GM19025 (cell line): ENCODE measurements around the gene CUX1.

Experiments used
- ATAC-seq: cut with Tn5 transposase; IDR thresholded peaks from one replicate; pipeline ENCODE4 v1.9.1; 2021; ENCODE audit warnings: mild to moderate bottlenecking, low read depth, moderate library complexity; ENCODE audit not compliant: unreplicated experiment

Gene CUX1

DNA sequence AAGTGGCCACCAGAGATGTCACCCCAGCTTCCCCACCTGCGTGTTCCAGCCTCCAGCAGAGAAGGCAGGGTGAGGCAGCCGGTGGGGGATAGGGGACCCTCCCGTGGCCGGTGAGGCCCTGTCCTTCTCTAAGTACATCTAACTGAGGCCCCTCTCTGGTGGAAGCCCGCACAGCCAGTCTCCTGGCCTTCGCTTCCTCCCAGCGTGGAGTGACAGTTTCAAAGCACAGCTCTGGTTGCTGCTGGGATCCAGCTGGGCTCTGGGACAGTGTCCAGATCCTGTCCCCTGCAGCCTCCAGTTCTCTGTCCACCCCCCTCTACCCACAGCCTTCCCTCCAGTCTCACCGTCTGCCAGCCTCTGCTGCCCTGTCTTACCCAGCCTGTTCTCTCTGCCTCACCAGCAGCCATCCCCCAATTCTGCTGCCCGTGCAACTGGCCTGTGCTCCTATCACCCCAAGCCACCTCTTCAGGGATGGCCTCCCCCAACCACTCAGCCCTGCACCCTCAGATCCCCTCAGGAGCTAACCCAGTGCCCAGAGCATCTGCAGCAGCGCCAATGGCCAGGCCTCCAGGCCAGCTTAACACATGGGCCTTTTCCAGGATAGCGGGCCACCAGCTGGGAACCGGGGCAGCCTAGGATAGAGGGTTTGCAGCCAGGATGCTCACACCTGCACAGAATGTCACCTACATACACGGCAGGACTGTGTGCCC, 452.9 kb downstream of the CUX1 start:
- no peak for ATAC-seq

DNA sequence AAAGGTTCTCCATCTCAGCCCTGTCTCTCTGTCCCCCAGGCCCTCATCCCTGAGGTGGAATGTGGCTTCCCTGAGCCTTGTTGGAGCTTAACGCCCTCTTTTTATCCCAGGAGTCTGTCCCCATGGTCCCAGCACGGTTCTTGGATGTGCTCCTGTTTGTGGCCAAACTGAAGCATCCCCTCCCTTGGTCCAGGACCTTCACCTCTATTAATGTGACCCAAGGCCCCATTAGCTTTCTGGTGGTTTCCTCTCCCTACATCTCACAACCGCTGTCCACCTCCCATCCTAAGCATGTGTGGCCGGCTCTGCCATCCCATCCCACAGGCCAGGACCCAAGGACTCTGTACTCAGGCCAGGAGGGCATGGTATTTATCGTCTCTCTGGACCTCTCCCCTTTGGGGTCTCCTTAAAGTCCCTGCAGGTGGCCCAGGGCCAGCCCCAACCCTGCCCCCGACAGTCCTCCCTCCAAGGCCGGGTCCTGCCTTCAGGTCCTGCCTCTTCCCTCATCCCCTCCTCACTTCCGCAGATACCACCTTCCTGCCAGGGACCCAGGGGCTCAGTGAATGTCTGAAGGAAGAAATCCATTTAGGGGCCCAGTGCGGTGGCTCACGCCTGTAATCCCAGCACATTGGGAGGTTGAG, 453.9 kb downstream of the CUX1 start:
- ATAC-seq, result no peak

DNA sequence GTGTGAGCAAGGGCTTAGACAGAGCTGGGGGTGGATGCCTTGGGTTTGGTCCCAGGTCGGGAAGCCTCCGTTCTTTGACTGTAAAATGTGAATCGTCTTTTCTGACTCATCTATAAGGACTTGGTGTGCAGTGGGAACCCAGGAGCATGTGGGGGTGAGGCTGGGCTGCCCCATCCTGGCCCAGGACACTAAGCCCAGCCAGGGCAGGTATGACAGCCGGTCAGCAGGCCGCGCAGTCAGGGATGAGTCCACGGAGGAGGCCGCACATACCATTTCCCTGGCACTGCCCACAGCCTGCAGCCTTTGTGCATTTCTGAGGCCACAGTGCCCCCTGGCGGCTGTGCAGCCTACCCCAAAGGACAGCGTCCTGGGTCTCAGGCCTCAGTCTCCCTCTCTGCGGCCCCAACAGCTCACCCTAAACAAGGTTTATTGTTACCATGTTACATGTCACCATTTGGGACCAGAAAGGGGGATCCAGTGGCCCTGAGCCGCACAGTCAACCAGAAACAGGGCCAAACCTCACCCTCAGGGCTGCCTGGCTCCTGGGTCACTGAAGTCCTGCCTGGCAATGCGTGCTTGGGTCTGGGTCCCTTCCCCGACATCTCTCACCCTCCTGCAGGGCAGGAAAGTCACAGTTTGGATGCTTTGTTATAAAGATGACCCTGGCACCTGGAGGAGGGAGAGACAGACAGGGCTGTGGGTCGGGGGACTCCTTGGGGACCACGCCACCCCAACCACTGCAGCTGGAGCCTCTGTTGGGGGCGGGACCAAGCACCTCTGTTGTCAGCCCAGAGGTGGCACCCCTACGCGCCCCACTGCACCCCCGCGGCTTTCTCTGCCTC, 454.9 kb downstream of the CUX1 start:
- ATAC-seq, result no peak

DNA sequence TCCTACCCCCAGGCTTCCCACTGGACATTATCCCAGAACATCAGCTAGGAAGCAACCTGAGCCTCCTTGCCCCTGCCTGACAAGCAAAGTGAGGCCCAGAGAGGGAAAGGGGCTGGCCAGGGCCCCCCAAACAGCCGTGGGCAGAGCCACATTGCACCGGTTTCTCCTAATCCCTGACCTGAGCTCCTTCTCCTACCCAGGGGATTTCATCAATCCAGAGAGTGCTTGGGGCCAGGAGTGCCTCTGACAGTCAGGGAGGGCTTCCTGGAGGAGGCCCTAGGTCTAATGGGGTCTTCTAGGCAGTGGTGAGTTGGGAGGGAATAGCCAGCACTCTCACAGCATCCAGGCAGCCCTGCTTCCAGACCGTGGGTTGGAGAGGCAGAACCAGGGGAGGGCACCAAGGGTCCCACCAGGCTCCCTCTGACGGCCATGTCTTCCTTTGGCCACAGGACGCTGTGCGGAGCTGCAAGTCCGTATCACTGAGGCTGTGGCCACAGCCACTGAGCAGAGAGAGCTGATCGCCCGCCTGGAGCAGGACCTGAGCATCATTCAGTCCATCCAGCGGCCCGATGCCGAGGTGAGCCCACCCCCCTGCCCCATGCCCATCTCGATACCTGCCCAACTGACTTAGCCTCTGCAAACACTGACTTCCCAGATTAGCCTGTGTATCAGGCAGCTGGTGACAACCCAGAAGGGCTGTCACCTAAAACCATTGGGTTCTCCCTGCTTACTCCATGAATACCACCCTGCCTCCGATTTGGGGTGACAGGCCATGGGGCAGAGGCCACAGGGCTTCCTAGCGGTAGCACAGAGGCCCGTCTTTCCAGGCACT, 455.7 kb downstream of the CUX1 start:
- no peak for ATAC-seq

DNA sequence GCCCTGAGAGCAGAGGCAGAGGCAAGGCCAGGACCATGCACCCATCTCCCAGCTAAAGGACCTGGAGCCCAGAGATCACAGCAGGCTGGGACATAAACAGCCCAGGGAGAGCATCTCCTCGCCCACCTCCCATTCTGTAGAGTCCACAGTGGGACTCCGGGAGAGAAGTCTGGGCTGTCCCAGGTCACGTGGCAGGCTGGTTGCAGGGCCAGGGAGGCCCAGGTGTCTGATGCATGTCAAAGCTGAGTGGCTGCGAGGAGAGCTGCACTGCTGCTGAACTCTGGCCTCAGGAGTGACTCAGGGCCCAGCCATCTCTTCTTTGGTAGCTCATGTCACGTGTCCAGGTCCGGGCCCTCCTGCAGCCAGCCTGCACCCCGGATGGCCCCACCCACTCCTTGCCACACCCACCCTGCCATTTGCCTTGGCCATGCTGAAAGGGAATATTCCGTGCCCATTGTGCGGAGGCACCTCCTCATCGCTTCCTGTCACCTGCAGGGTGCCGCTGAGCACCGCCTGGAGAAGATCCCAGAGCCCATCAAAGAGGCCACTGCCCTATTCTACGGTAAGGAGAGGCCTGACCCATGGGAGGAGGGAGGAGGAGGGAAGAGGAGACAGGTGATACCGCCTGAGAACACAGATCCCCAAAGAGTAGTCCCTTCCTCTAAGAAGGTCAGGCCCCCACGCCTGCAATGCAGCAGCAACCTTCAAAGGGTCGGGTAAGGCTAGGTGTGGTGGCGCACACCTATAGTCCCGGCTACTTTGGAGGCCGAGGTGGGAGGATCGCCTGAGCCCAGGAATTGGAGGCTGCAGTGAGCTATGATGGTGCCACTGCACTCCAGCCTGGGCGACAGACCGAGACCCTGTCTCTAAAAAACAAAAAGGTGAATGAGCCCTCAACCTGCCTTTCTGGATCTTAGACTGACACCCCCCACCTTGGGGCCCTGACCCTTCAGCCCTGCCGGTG, 456.6 kb downstream of the CUX1 start:
- no peak for ATAC-seq

DNA sequence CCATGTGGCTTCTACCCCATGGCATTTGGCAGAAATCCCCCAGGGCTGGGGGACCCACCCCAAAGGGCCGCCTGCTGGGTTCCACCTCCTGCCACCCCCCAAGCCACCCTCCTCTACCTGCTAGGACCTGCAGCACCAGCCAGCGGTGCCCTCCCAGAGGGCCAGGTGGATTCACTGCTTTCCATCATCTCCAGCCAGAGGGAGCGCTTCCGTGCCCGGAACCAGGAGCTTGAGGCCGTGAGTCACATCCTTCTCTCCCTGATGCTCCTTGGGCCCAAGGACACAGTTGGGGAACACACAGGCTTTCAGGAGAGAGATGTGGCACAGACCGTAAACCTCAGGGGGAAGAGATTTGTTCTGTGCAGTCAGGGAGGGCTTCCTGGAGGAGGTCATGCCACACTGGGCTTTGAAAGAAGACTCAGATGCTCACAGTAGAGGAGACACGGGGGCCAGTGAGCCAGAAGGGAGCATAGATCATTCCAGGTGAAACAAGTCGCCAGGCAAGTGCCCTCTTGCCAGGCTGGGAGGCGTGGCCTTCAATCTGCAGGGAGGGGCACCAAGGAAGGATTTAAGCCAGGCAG, 457.8 kb downstream of the CUX1 start:
- ATAC-seq, result no peak

DNA sequence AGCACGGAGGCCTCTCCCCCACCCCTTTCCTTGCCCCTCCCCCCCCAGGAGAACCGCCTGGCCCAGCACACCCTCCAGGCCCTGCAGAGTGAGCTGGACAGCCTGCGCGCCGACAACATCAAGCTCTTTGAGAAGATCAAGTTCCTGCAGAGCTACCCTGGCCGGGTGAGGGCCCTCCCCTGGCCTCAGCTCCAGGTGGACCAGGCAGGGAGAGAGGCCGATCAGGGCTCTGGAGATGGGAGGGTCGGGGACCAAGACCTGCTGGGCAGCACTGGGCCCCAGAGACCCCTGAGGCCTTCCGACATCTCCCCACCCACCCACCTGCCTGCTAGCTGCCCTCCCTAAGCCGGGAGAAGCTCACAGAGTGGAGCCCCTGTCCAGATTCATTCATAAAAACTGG, 460.5 kb downstream of the CUX1 start:
- no peak for ATAC-seq

DNA sequence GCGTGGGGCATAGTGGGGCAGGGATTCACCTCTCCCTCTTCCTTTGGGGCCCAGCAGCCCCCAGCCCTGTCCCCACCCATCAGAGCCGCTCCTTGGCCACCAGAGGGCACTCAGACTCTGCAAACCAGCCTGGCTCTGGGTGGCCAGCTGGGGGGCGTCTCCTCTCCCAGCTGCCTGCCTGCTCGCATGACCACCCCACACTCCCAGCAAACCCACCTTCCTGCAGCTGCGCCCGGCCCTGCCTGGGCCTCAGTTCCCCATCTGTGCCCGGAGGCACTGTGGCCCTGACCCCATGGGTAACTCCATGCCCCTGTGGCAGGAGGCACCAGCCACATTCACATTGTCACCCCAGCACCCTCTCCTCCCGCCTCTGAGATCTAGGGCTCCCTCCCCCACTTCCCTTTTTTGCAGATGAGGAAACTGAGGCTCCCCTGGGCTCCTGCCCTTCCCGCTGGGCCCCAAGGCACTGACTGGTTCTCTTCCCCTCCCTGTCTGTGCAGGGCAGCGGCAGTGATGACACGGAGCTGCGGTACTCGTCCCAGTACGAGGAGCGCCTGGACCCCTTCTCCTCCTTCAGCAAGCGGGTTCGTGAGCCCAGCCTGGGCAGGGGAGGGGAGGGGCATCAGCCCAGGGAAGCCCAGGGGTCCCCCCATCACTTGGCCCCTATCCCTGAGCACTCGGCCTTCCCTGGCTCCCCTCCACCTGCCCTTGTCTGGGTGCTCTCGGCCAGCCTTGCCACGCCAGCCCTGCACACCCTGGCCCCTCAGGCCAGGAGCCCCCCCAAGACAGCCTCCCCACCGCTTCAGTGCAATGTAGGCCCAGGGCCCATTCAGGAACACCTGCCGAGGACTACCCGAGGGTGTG, 462.3 kb downstream of the CUX1 start:
- ATAC-seq, result peak; percentile 56

DNA sequence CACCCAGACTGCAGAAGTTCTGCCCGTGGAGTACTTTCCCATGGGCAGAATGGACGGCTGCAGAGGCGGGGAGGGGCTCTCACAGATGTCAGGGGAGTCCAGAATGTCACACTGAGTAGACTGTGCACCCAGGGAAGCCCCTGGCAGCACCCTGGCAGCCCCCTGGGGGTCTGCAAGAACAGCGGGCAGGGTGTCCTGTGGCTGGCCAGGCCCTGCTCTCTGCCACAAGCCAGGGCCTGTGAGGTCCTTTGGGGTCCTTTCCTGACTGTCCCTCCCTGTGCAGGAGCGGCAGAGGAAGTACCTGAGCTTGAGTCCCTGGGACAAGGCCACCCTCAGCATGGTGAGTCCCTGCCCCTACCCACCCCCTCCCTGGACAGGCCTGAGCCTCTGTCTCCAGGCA, 463.1 kb downstream of the CUX1 start:
- no peak for ATAC-seq

DNA sequence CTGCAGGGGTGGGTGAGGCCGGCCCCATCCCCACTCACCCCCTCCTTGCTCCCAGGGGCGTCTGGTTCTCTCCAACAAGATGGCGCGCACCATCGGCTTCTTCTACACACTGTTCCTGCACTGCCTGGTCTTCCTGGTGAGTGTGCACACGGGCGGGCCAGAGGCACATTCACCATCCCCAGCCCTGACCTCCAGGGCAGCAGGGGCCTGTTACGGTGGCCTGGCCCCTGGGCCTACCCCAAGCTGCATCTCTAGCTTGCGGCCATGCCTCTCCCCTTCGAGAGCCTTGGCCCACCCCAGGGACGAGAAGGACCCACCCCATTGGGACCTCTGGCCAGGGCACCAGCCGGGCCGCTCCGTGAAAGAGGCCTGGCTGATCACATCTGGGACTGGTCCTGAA, 464.4 kb downstream of the CUX1 start:
- no peak for ATAC-seq

DNA sequence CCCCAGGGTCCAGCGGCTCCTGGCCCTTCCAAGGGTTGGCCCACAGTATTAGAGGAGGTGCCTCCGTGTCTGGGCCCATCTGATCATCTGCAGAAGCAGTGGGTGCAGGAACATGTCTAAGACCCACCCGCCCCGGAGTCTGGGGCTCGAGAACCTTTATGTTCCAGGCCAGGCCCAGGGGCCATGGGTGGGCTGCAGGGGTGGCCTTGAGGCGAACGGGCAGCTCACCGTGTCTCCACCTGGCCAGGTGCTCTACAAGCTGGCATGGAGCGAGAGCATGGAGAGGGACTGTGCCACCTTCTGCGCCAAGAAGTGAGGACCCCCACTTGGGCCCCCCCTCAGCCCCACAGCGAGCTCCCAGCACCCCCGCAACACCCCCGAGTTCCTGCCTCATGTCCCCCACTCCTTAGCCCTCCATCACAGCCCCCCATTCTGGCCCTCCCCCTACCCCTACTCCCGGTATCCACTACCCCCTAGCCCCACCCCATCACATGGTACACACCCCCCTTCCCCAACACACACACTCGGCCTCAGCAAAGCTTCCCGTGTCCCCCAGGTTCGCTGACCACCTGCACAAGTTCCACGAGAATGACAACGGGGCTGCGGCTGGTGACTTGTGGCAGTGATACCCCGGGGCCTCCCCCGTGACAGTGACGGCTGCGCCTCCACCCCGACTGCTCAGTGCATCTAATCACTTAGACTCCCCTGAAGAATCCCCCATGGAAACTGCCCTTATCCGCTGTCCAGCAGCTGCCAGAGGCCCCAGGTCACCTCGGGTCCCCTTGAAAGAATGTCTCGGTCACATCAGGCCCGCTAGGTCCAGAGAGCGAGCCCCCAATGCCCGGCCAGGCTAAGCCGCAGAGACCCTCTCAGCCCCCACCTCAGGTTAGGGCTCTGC, 465.3 kb downstream of the CUX1 start:
- no peak for ATAC-seq

DNA sequence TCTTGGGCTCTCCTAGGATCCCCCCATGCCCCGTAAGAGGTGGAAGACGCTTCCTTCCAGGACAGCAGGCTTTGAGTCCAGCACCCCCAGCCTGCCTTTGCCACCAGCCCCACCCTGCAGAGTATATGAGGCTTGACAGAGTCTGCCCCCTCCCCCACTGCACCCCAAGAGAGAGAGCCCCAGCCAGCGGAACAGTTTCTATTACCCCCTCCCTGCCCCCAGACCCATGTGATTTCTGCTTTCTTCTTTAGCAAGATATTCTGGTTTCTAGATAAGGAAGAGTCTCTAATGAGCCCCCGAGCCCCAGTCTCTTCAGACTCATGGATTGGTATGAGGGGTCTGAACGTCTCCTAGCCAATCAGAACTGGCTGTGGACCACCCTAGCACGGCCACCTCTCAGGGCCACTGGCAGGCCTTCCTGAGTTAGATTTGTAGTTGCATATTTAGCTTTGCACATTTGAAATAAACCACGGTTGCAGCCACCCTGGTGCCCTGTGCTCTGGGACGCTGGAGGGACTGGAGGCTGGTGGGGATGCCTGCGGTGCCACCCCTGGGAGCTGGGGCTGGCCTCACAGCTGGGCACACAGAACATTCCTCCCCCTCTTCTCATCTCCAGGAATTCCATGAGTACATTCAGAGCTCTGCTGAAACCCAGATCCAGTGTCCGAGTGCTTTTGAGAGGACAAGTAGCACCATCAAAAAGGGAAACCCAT, 466.2 kb downstream of the CUX1 start:
- ATAC-seq, result no peak

DNA sequence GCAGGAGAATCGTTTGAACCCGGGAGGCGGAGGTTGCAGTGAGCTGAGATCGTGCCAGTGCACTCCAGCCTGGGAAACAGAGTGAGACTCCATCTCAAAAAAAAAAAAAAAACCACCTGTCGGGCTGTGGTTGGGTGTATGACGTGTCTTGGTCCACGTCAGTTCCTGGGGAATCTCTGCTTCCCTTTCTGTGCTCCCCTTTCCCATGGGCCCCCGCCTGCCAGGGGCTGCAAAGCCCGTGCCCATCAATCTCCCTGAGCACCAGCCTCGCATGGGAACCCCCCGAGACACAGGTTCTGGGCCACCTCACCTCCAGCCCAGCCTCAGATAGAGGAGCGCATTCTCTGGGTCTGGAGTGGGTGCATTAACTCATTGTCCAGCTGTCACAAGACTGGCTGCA, 467.0 kb downstream of the CUX1 start:
- no peak for ATAC-seq

DNA sequence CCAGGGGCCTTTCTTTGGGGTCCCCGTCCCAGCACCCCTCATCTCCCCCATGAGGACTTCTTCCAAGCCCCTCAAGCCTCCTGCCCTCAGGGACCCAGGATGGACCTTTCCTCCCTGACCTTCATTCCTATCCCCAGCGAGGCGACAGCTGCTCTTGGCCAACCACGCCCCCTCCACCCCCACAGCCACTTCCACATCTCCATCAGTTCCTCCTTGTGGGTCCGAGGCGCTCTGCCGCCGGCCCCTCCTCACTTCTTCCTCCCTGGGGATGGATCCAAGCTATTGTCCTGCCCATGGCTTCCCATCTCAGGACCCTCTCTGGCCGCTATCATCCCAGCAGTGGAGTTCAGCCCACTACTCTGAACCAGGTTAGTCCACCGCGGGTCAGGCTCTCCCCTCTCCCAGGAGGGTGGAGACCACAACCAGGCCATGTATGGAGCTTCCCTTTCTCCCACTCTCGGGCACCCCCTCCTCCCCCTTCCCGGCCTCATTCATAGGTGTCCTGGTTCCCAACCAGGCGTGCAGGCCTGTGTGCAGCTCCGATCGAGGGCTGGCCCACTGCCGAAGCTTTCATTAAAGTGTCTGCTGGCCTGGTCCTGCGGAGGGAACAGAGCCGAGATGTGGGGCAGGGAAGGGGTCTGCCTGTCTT, 467.6 kb downstream of the CUX1 start:
- no peak for ATAC-seq

DNA sequence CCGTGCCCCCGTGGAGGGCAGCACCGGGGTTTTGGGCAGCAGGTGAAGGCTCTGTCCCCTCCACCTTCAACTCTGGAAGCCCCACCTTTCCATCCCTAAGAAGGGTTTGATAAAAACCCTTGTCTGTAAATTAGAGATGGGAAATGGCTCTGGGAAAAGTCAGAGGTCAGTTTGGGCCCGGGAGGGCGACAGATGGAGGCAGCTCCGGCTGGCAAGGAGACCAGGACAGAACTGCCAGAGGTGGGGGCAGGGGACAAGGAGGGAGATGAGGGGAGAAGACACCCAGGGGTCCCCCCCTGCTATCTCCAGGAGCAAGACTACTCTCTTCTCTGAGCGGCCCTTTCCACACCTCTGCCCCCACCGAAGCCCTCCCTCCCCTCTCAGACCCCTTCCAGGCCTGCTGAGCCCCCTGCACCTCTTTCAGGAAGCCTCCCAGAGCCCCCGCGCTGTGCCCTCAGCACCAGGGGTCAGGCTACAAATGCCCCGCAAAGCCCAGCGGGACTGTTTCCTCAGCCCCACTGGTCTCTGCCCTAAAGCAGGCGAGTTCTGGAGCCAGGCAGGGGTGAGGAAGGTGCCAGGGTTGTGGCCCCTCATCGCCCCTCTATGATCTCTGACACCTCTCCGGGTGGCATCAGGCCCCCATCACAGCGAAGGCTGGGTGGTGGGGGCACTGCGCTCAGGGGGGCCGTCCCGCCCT, 468.3 kb downstream of the CUX1 start:
- no peak for ATAC-seq
